Measurements from ENCODE around the gene SLC25A47. TPM values are rescaled to one million over a fixed set of nuclear protein-coding genes. Genes with fewer than 3 reads are reported as not detected.
A peak's percentile ranks its signal among the peaks of the same experiment; 100 is the strongest.

Gene SLC25A47
- total RNA-seq, 3 donors from 2014 or later, result 0.16 TPM; not detected in 2

DNA sequence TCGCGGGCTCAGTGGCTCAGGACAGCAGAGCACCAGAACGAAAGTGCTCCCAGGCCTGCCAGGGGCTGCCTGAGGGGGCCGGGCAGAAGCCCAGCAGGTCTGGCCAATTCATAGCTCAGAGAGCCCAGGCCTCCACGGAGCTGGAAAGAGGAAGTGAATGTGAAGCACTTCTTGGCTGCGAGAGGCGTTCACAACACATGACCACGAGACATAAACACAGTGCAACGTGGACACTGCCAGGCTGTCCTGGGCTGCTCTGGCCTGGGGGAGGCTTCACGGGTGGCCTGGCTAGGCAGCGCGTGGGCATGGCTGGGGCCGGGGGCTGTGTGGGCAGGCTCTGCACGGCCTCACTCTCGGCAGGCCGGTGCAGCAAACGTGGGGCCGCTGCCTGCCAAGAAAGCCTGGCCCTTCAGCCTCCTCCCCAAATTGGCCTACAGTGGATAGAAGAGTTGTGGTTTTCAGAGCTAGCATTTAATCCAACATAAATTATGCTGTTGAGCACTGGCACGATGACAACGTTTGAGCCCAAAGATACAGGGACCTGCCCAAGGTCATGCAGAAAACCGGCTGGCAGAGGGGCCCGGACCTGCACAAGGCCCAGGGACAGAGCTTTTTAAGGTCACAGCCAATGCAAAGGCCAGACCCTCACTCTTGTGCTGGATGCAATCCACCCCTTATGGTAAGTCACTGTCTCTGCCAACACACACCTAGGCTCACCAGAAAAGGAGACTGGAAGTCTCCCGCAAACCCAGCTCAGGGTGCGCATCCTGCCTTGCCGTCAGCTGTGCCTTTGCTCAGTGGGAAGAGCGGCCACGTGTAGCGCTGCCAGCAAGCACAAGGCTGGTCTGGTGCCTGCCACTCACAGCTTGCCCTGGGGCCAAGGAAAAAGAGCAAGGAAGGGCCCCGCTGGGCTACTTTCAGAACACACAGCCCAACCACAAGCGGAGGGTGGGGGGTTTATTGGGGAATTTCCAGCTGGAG is 25.5 kb upstream of the SLC25A47 start:
- intact Hi-C loops (cut with DNase I; ENCODE audit: low total_unique reads), result no loop called here
- Histone ChIP-seq H3K4me1 (peaks cover 0 to 9% of the 10 kb centered on the region in 2 donors), H3K27ac (peak overlapping the region; percentile 73 to 79), H3K27me3 (no peaks in the 10 kb centered on the region), H3K36me3 (no peaks in the 10 kb centered on the region), H3K9me3 (no peaks in the 10 kb centered on the region), H3K4me3 (peak overlapping the region in 2 of 3 donors; percentile 13 to 19)
- no peak for TF ChIP-seq POLR2A (IDR thresholded peaks at IDR 0.05)
- peak in 1 of 3 donors; percentile 19 for TF ChIP-seq POLR2AphosphoS5 (IDR thresholded peaks at IDR 0.05)
- TF ChIP-seq, protein P1, sequence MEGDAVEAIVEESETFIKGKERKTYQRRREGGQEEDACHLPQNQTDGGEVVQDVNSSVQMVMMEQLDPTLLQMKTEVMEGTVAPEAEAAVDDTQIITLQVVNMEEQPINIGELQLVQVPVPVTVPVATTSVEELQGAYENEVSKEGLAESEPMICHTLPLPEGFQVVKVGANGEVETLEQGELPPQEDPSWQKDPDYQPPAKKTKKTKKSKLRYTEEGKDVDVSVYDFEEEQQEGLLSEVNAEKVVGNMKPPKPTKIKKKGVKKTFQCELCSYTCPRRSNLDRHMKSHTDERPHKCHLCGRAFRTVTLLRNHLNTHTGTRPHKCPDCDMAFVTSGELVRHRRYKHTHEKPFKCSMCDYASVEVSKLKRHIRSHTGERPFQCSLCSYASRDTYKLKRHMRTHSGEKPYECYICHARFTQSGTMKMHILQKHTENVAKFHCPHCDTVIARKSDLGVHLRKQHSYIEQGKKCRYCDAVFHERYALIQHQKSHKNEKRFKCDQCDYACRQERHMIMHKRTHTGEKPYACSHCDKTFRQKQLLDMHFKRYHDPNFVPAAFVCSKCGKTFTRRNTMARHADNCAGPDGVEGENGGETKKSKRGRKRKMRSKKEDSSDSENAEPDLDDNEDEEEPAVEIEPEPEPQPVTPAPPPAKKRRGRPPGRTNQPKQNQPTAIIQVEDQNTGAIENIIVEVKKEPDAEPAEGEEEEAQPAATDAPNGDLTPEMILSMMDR (IDR thresholded peaks at IDR 0.05), result no peak
- DNase-seq (ENCODE audit: low spot score in 2 of 2), result peak; percentile 73 to 74

DNA sequence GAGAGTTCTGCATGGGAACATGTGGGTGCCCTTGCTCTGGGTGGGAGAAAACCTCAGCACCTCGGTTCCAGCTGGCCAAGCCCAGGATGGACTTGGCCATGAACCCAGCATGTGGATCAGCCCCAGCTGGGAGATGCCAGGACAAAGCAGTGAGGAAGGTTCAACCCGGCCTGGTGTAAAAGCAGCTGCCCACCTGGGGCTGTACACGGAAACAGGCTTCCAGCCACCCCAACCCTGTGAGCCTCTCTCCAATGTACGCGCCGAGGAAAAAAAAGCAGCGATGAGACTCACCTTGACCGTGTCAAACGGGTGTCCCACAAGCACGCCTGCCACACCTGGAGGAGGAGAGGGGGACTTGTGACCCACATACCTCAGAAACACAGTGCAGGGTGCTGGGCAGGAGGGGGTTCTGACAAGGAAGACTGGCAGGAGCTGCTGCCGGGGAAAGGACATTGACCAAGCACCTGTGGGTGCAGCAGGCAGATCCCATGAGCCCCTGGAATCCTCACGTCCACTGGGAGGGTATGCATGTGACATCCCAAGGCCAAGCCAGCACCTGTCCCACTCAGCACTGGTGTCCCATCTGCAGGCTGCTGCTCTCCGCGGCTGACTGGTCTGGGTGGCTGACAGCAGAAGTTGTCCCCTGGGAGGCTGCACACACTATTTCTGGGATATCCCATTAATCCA is 24.4 kb upstream of the SLC25A47 start:
- Histone ChIP-seq H3K27me3 (no peaks in the 10 kb centered on the region), H3K27ac (peak overlapping the region; percentile 73 to 79), H3K4me1 (peaks cover 0 to 12% of the 10 kb centered on the region in 2 donors), H3K36me3 (no peaks in the 10 kb centered on the region), H3K4me3 (no peak overlapping the region), H3K9me3 (no peaks in the 10 kb centered on the region)
- TF ChIP-seq POLR2A (IDR thresholded peaks at IDR 0.05), result no peak
- TF ChIP-seq, protein P1 (IDR thresholded peaks at IDR 0.05), result no peak
- intact Hi-C loops (cut with DNase I; ENCODE audit: low total_unique reads), result no loop called here
- DNase-seq (ENCODE audit: low spot score in 2 of 2), result no peak

DNA sequence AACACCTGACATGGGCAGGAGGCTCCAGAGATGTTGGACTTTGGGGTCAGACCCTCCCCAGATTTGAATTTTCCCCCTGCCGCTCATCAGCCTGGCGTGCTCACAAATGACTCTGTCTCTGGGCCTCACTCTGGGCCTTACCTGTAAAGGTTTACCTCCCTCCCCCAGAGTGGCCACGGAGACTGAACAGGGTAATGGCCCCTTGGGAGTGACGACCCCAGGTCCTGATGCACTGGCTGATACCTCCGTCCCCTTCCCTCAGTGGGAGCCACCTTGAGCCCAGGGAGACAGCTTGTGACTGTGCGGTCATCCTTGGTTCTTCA is 23.9 kb upstream of the SLC25A47 start:
- DNase-seq (ENCODE audit: low spot score in 2 of 2), result no peak
- Histone ChIP-seq H3K27ac (no peak overlapping the region), H3K4me1 (peaks cover 0 to 17% of the 10 kb centered on the region in 2 donors), H3K4me3 (no peak overlapping the region), H3K9me3 (no peaks in the 10 kb centered on the region), H3K27me3 (no peaks in the 10 kb centered on the region), H3K36me3 (no peaks in the 10 kb centered on the region)
- intact Hi-C loops (cut with DNase I; ENCODE audit: low total_unique reads), result no loop called here
- no peak for TF ChIP-seq POLR2A (IDR thresholded peaks at IDR 0.05)
- TF ChIP-seq, protein P1 (IDR thresholded peaks at IDR 0.05), result no peak
- TF ChIP-seq POLR2AphosphoS5 (IDR thresholded peaks at IDR 0.05), result no peak

DNA sequence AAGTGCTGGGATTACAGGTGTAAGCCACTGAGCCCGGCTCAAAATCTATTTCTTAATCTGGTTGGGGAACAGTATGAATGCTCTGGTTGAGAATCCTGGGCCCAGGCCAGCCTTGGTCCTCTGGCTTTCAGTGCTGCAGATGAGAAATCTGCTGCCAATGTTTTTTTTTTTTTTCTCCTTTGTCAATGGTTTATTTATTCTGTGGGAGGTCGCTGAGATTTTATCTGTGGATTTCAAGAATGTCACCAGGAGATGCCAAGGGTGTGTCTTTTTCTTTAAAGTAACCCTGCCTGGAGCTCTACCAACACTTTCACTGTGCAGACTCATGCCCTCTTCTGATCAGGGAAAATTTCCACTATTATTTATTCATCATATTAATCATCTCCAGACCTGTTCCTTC is 20.5 kb upstream of the SLC25A47 start:
- Histone ChIP-seq H3K9me3 (no peaks in the 10 kb centered on the region), H3K36me3 (no peaks in the 10 kb centered on the region), H3K27me3 (no peaks in the 10 kb centered on the region), H3K27ac (peak overlapping the region in 1 of 2 donors; percentile 62), H3K4me1 (peaks cover 0 to 19% of the 10 kb centered on the region in 2 donors), H3K4me3 (no peak overlapping the region)
- no peak for TF ChIP-seq POLR2AphosphoS5 (IDR thresholded peaks at IDR 0.05)
- TF ChIP-seq POLR2A (IDR thresholded peaks at IDR 0.05), result no peak
- TF ChIP-seq, protein P1 (IDR thresholded peaks at IDR 0.05), result no peak
- no peak for DNase-seq (ENCODE audit: low spot score in 2 of 2)
- intact Hi-C loops (cut with DNase I; ENCODE audit: low total_unique reads), result loop anchor here (10.0 kb wide), 1 partner anchor 72 kb away; the partner anchor contains the start of gene WDR25

All from breast epithelium (tissue), 4 donors.